PC-9 (cell line): ENCODE measurements around the gene CELF2. TPM values are rescaled to one million over a fixed set of nuclear protein-coding genes. Genes with fewer than 3 reads are reported as not detected.

Source experiments
- BruUV-seq: library from RNA; stranded (reverse); fragments of 400-500 nt; replicated peaks from 2 replicates; lab custom pipeline; 2021; lab: Mats Ljungman, UMichigan
- CTCF ChIA-PET: fragments of 300-600 bp; sonication (Branson Sonifier 250); formaldehyde crosslinking; loops from one replicate; lab custom pipeline; 2022; ENCODE audit warnings: antibody characterized with exemption; lab: Charles Lee
- POLR2A ChIA-PET: fragments of 300-600 bp; sonication (Branson Sonifier 250); formaldehyde crosslinking; loops from one replicate; lab custom pipeline; 2022; ENCODE audit warnings: antibody characterized with exemption; ENCODE audit not compliant: unreplicated experiment; lab: Charles Lee
- DNase-seq, 2 experiments: peaks; one replicate each; pipeline versions ENCODE4 v3.0.0 to v3.0.0-alpha.2; 2015 to 2022; ENCODE audit warnings: mixed read lengths in 1 of 2
- H2AFZ ChIP-seq: fragments of 200-600 bp; sonication (generic); 2 replicates; pipeline ENCODE4 v1.8.1; 2017; ENCODE audit warnings: antibody characterized with exemption
- H3F3A ChIP-seq: fragments of 200-600 bp; sonication (generic); 2 replicates; pipeline ENCODE4 v1.8.1; 2017; ENCODE audit warnings: antibody characterized with exemption, mild to moderate bottlenecking, low read depth; ENCODE audit not compliant: insufficient read depth
- H3K27ac ChIP-seq: fragments of 200-600 bp; sonication (generic); 2 replicates; pipeline ENCODE4 v1.6.1; 2016; ENCODE audit warnings: mixed run types
- H3K27me3 ChIP-seq: fragments of 200-600 bp; sonication (generic); 2 replicates; pipeline ENCODE4 v1.6.1; 2016; ENCODE audit warnings: low read depth, mixed run types; ENCODE audit not compliant: insufficient read depth
- H3K36me3 ChIP-seq: fragments of 200-600 bp; sonication (generic); 2 replicates; pipeline ENCODE4 v1.6.1; 2016; ENCODE audit warnings: low read depth, mixed run types
- H3K4me1 ChIP-seq: fragments of 200-600 bp; sonication (generic); replicated peaks from 2 replicates; pipeline ENCODE4 v1.6.1; 2016; ENCODE audit warnings: mixed run types; ENCODE audit not compliant: insufficient read depth
- H3K4me2 ChIP-seq: fragments of 200-600 bp; sonication (generic); 2 replicates; pipeline ENCODE4 v1.6.1; 2017; ENCODE audit warnings: mixed run types
- H3K4me3 ChIP-seq: fragments of 200-600 bp; sonication (generic); 2 replicates; pipeline ENCODE4 v1.6.1; 2016; ENCODE audit warnings: mixed run types
- H3K79me2 ChIP-seq: fragments of 200-600 bp; sonication (generic); 2 replicates; pipeline ENCODE4 v1.6.1; 2017; ENCODE audit warnings: low read depth, mixed run types
- H3K9me2 ChIP-seq: fragments of 200-600 bp; sonication (generic); 2 replicates; pipeline ENCODE4 v1.8.1; 2017; ENCODE audit warnings: mild to moderate bottlenecking; ENCODE audit not compliant: insufficient read depth
- H3K9me3 ChIP-seq: fragments of 200-600 bp; sonication (generic); 2 replicates; pipeline ENCODE4 v1.8.1; 2016; ENCODE audit warnings: low read depth; ENCODE audit not compliant: insufficient read depth
- H4K20me1 ChIP-seq: fragments of 200-600 bp; sonication (generic); 2 replicates; pipeline ENCODE4 v1.8.1; 2017; ENCODE audit not compliant: insufficient read depth
- CTCF ChIP-seq: fragments of 200-600 bp; sonication (generic); conservative IDR thresholded peaks from 2 replicates; pipeline ENCODE4 v1.6.1; 2017; ENCODE audit warnings: mixed run types, antibody characterized with exemption, mild to moderate bottlenecking, moderate library complexity
- EZH2 ChIP-seq: fragments of 200-600 bp; sonication (generic); IDR thresholded peaks from 2 replicates; pipeline ENCODE4 v1.8.0; 2017; ENCODE audit warnings: antibody characterized with exemption, low read depth
- intact Hi-C: fragments of 100-400 bp; cut with micrococcal nuclease; formaldehyde crosslinking; loops from one replicate; pipeline ENCODE4 v1.10.0; 2022; ENCODE audit not compliant: unreplicated experiment
- total RNA-seq: library from RNA; stranded (reverse); gene quantifications from 2 replicates; pipeline ENCODE4 v1.2.3, GENCODE V29; 2021

Gene CELF2
- total RNA-seq, 1 experiment from 2014 or later: not detected

GRCh38 chr10:11189582-11190376, 172.1 kb downstream of the CELF2 start:
- Histone ChIP-seq H3K4me3 (no peak overlapping the region), H3K9me2 (no peaks in the 10 kb centered on the region), H3K36me3 (no peaks in the 10 kb centered on the region), H3K9me3 (no peaks in the 10 kb centered on the region), H4K20me1 (no peaks in the 10 kb centered on the region), H3K79me2 (no peaks in the 10 kb centered on the region), H3K4me2 (no peak overlapping the region), H2AFZ (no peak overlapping the region), H3K27me3 (peaks cover 8% of the 10 kb centered on the region), H3K4me1 (no peaks in the 10 kb centered on the region), H3K27ac (no peak overlapping the region), H3F3A (no peaks in the 10 kb centered on the region)
- ChIA-PET POLR2A (no interaction called here), CTCF (interaction anchor here (0.7 kb wide), 1 partner anchor 216 kb away, joined by 24 read pairs; no protein-coding TSS in a partner anchor)
- no peak for DNase-seq
- TF ChIP-seq CTCF (no peak), EZH2 (no peak)
- intact Hi-C loops: no loop called here
- no TSS peak for BruUV-seq

- H3K79me2 ChIP-seq: no peaks in the 10 kb centered on the region
- CTCF ChIA-PET: no interaction called here
These were observed 173.5 kb downstream of the CELF2 start for GRCh38 chr10:11191190-11191589.

GRCh38 chr10:11191678-11192077, 174.0 kb downstream of the CELF2 start:
- Histone ChIP-seq H3K4me1 (no peaks in the 10 kb centered on the region), H3K27ac (no peak overlapping the region), H4K20me1 (no peaks in the 10 kb centered on the region), H3K9me2 (no peaks in the 10 kb centered on the region), H3K4me2 (no peak overlapping the region), H3K36me3 (no peaks in the 10 kb centered on the region), H3K79me2 (no peaks in the 10 kb centered on the region), H3K4me3 (no peak overlapping the region), H3F3A (no peaks in the 10 kb centered on the region), H3K9me3 (no peaks in the 10 kb centered on the region), H3K27me3 (peaks cover 17% of the 10 kb centered on the region), H2AFZ (no peak overlapping the region)
- no TSS peak for BruUV-seq
- no peak for TF ChIP-seq EZH2
- no peak for TF ChIP-seq CTCF
- DNase-seq: no peak
- intact Hi-C loops: no loop called here
- ChIA-PET POLR2A (no interaction called here), CTCF (no interaction called here)

More at GRCh38 chr10:11191190-11191589, 173.5 kb downstream of the CELF2 start:
- POLR2A ChIA-PET: no interaction called here
- Histone ChIP-seq H3F3A (no peaks in the 10 kb centered on the region), H4K20me1 (no peaks in the 10 kb centered on the region), H3K4me1 (no peaks in the 10 kb centered on the region), H3K4me3 (no peak overlapping the region), H3K36me3 (no peaks in the 10 kb centered on the region), H3K9me2 (no peaks in the 10 kb centered on the region), H3K27ac (no peak overlapping the region), H3K9me3 (no peaks in the 10 kb centered on the region), H2AFZ (no peak overlapping the region), H3K4me2 (no peak overlapping the region), H3K27me3 (peaks cover 13% of the 10 kb centered on the region)
- TF ChIP-seq CTCF (no peak), EZH2 (no peak)
- intact Hi-C loops: no loop called here
- no TSS peak for BruUV-seq
- no peak for DNase-seq
